Activated CD8-positive, alpha-beta T cell treated with anti-CD3 and anti-CD28 coated beads for 36 hours (primary cell): Measurements from ENCODE around the gene ERCC2. TPM values are rescaled to one million over a fixed set of nuclear protein-coding genes. Genes with fewer than 3 reads are reported as not detected.
"Not testable (repeated sequence)": the region's sequence is repeated elsewhere in the genome, so short reads cannot be mapped to it uniquely, and the experiment has no call there.

Experiments
- ATAC-seq: fragments of 200-7000 bp; cut with Tn5 transposase; one replicate; pipeline ENCODE4 v1.10.0; 2021; ENCODE audit warnings: mild to moderate bottlenecking, moderate library complexity
- CTCF ChIA-PET: fragments of 350-600 bp; sonication (Branson Sonifier 250); formaldehyde crosslinking; loops from one replicate; lab custom pipeline; 2021; ENCODE audit warnings: antibody characterized with exemption; lab: Charles Lee
- POLR2A ChIA-PET: fragments of 350-600 bp; sonication (Branson Sonifier 250); formaldehyde crosslinking; loops from one replicate; lab custom pipeline; 2021; ENCODE audit warnings: antibody characterized with exemption; lab: Charles Lee
- DNase-seq: peaks from one replicate; pipeline ENCODE4 v3.0.0-alpha.2; 2020
- H3K27ac Mint-ChIP-seq: one replicate; pipeline ENCODE4 v1.8.0; 2021; ENCODE audit warnings: mild to moderate bottlenecking, mixed read lengths
- H3K27me3 Mint-ChIP-seq: one replicate; pipeline ENCODE4 v1.8.0; 2021; ENCODE audit warnings: mixed read lengths
- H3K36me3 Mint-ChIP-seq: one replicate; pipeline ENCODE4 v1.8.0; 2021; ENCODE audit warnings: low read depth, mixed read lengths
- H3K4me1 Mint-ChIP-seq: one replicate; pipeline ENCODE4 v1.8.0; 2021; ENCODE audit warnings: low read depth, mixed read lengths
- H3K4me3 Mint-ChIP-seq: one replicate; pipeline ENCODE4 v1.8.0; 2021; ENCODE audit warnings: mild to moderate bottlenecking, moderate library complexity, mixed read lengths
- H3K9me3 Mint-ChIP-seq: one replicate; pipeline ENCODE4 v1.8.0; 2021; ENCODE audit warnings: mixed read lengths
- intact Hi-C: fragments of 100-400 bp; cut with micrococcal nuclease; formaldehyde crosslinking; loops from one replicate; pipeline ENCODE4 v1.10.0; 2022
- total RNA-seq, 2 experiments: library from RNA; stranded (reverse); gene quantifications; one replicate each; pipeline ENCODE4 v1.2.3, GENCODE V29; 2021
- TF ChIP-seq, protein P1 (sequence below): fragments of 200-600 bp; IDR thresholded peaks from one replicate; pipeline ENCODE4 v1.8.0; 2022; ENCODE audit warnings: antibody characterized with exemption, mild to moderate bottlenecking

ERCC2 gene
- total RNA-seq, 2 experiments from 2014 or later: 23.2 to 25.6 TPM

- no peaks in the 10 kb centered on the region for H3K9me3 Mint-ChIP-seq
- no peak for ATAC-seq
- no peak overlapping the region for H3K4me3 Mint-ChIP-seq
- no peak overlapping the region for H3K27ac Mint-ChIP-seq
- intact Hi-C loops: no loop called here
- no peak for DNase-seq
- CTCF ChIA-PET: no interaction called here
- peaks cover 32% of the 10 kb centered on the region for H3K27me3 Mint-ChIP-seq
- no peaks in the 10 kb centered on the region for H3K4me1 Mint-ChIP-seq
- no peaks in the 10 kb centered on the region for H3K36me3 Mint-ChIP-seq
- POLR2A ChIA-PET: no interaction called here
- TF ChIP-seq, protein P1, sequence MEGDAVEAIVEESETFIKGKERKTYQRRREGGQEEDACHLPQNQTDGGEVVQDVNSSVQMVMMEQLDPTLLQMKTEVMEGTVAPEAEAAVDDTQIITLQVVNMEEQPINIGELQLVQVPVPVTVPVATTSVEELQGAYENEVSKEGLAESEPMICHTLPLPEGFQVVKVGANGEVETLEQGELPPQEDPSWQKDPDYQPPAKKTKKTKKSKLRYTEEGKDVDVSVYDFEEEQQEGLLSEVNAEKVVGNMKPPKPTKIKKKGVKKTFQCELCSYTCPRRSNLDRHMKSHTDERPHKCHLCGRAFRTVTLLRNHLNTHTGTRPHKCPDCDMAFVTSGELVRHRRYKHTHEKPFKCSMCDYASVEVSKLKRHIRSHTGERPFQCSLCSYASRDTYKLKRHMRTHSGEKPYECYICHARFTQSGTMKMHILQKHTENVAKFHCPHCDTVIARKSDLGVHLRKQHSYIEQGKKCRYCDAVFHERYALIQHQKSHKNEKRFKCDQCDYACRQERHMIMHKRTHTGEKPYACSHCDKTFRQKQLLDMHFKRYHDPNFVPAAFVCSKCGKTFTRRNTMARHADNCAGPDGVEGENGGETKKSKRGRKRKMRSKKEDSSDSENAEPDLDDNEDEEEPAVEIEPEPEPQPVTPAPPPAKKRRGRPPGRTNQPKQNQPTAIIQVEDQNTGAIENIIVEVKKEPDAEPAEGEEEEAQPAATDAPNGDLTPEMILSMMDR: no peak
Observed at GRCh38 chr19:45320997-45321775, 49.2 kb downstream of the ERCC2 start.

GRCh38 chr19:45315304-45315703 is 55.1 kb downstream of the ERCC2 start:
- ChIA-PET POLR2A (no interaction called here), CTCF (interaction anchor here (1.0 kb wide), 1 partner anchor 87 kb away, joined by 3 read pairs; no protein-coding TSS in a partner anchor)
- H3K9me3 Mint-ChIP-seq: no peaks in the 10 kb centered on the region
- no peak overlapping the region for H3K4me3 Mint-ChIP-seq
- intact Hi-C loops: no loop called here
- H3K36me3 Mint-ChIP-seq: no peaks in the 10 kb centered on the region
- H3K27me3 Mint-ChIP-seq: peaks cover 21% of the 10 kb centered on the region
- DNase-seq: no peak
- no peak for ATAC-seq
- TF ChIP-seq, protein P1: no peak
- H3K27ac Mint-ChIP-seq: no peak overlapping the region
- H3K4me1 Mint-ChIP-seq: no peaks in the 10 kb centered on the region

DNA sequence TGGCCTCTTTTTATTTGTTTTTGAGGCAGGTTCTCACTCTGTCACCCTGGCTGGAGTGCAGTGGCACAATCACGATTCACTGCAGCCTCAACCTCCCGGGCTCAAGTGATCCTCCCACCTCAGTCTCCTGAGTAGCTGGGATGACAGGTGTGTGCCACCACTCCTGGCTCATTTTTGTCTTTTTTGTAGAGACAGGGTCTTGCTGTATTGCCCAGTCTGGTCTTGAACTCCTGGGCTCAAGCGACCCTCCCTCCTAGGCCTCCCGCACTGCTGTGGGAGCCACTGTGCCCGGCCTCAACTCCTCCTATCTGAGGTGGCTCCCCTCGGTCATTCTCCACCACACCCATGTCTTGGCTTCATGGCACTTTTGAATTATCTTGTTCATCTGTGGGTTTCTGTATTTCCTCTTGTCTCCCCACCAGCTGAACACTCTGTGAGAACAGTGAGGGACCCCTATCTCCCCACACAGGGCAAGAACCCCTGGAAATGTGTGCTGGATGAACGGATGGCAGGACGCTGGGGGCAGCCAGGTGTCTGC is 55.6 kb downstream of the ERCC2 start:
- TF ChIP-seq, protein P1: no peak
- POLR2A ChIA-PET: no interaction called here

DNA sequence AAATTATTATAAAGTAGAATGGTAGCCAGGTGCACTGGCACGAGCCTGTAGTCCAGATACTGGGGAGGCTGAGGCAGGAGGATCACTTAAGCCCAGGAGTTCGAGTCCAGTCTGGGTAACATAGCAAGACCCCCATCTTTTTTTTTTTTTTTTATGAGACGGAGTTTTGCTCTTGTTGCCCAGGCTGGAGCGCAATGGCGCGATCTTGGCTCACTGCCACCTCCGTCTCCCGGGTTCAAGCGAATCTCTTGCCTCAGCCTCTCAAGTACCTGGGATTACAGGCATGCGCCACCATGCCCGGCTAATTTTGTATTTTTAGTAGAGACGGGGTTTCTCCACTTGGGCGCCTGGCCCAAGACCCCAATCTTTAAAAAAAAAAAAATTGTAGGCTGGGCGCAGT is 58.1 kb downstream of the ERCC2 start:
- peaks cover 13% of the 10 kb centered on the region for H3K27me3 Mint-ChIP-seq
- H3K9me3 Mint-ChIP-seq, intact Hi-C loops, H3K4me1 Mint-ChIP-seq, H3K4me3 Mint-ChIP-seq, ATAC-seq, CTCF ChIA-PET, POLR2A ChIA-PET, DNase-seq, H3K27ac Mint-ChIP-seq, H3K36me3 Mint-ChIP-seq: not testable (repeated sequence)

More for the DNA sequence above, 55.6 kb downstream of the ERCC2 start:
- no peak overlapping the region for H3K27ac Mint-ChIP-seq
- CTCF ChIA-PET: interaction anchor here (1.0 kb wide), 1 partner anchor 87 kb away, joined by 3 read pairs; no protein-coding TSS in a partner anchor
- H3K9me3 Mint-ChIP-seq: no peaks in the 10 kb centered on the region
- H3K4me3 Mint-ChIP-seq: no peak overlapping the region
- no peaks in the 10 kb centered on the region for H3K4me1 Mint-ChIP-seq
- intact Hi-C loops: no loop called here
- ATAC-seq: no peak
- no peak for DNase-seq
- H3K27me3 Mint-ChIP-seq: peaks cover 21% of the 10 kb centered on the region
- no peaks in the 10 kb centered on the region for H3K36me3 Mint-ChIP-seq

GRCh38 chr19:45311621-45312020 is 58.8 kb downstream of the ERCC2 start:
- H3K4me1 Mint-ChIP-seq: no peaks in the 10 kb centered on the region
- H3K4me3 Mint-ChIP-seq: no peak overlapping the region
- H3K27ac Mint-ChIP-seq: no peak overlapping the region
- TF ChIP-seq, protein P1: no peak
- no peaks in the 10 kb centered on the region for H3K36me3 Mint-ChIP-seq
- no peaks in the 10 kb centered on the region for H3K9me3 Mint-ChIP-seq
- peaks cover 9% of the 10 kb centered on the region for H3K27me3 Mint-ChIP-seq
- no peak for ATAC-seq
- DNase-seq: no peak
- intact Hi-C loops: no loop called here
- ChIA-PET CTCF (no interaction called here), POLR2A (no interaction called here)

GRCh38 chr19:45309322-45309721 is 61.1 kb downstream of the ERCC2 start:
- H3K9me3 Mint-ChIP-seq, H3K4me1 Mint-ChIP-seq, POLR2A ChIA-PET, H3K4me3 Mint-ChIP-seq, H3K27me3 Mint-ChIP-seq, H3K27ac Mint-ChIP-seq, H3K36me3 Mint-ChIP-seq, intact Hi-C loops, ATAC-seq, DNase-seq, CTCF ChIA-PET: not testable (repeated sequence)
